Pulmonary artery endothelial cell (primary cell): ENCODE measurements around the gene TRPC4AP. TPM values are rescaled to one million over a fixed set of nuclear protein-coding genes. Genes with fewer than 3 reads are reported as not detected.

Experiments used
- DNase-seq: peaks from one replicate; pipeline ENCODE4 v3.0.0-alpha.2; 2011; ENCODE audit warnings: low read depth, low spot score
- total RNA-seq: library from RNA; depleted of rRNA; stranded (reverse); fragments of >200 nt; gene quantifications from 2 replicates; pipeline ENCODE4 v1.2.3, GENCODE V29; 2014

The TRPC4AP gene
- total RNA-seq, 1 donor from 2014 or later: 85.0 TPM

DNA sequence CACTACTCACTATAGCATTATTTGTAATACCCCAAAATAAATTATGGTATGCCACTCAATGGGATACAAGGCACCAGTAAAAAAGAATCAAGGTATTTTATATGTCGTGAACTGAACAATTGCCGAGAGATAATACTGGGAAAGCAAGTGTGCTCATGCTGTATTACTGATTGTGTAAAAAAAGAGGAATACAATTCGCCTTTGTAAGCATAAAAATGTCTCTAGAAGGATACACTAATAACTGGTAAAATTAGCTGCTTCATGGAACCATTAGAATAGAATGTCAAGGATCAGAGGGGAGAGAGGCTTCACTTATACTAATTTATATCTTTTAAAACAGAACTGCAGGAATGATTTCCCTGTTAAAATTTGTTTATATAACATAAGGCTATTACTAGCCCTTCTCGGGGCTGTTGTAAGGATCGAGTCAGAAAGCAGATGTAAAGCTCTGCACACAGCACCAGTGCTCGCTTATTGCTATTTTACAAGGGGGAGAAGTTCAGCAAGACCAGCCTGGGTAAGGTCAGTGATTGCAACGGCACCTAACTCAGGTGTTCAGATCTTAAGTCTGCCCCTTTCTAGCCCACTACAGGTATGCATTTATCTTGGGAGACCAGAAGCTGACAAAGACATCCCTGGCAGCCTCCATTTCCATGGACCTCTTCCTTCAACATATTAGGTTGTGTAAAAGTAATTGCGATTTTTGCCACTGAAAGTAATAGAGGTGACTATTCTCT lies 75.3 kb downstream of the TRPC4AP start:
- DNase-seq: no peak

DNA sequence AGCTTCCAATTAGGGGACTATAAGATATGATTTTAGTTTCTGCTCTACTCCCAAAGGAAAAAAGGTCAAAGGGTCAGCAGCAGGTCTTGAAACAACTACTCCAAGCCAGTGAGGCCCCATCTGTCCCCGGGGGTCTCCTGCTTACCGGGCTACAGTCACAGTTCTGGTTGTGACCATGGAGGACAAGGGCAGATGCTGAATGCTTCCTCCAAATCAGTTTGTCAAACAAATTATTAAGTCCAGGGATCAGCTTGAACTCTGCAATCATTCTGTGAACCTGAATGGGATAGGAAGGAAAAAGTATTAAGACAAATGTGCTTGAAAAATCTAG lies 76.8 kb downstream of the TRPC4AP start:
- no peak for DNase-seq

DNA sequence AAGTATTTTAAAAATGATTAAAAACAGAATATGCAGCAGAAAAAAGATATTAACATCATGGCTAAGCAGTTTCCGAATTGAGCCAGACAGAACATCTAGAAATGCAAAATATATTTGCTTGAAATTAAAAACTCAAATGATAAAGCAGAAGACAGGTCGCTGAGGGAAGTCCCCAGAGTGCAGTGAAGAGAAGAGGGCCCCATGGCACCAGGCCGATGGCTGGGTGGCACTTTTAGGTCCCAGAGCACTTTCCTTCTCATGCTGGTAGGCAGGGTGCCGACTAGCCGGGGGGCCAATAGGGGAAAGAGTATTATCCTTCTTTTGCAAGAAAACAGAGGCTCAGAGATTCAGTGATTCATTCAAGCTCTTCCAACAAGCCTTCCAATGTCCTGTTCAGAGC lies 78.1 kb downstream of the TRPC4AP start:
- DNase-seq: no peak

DNA sequence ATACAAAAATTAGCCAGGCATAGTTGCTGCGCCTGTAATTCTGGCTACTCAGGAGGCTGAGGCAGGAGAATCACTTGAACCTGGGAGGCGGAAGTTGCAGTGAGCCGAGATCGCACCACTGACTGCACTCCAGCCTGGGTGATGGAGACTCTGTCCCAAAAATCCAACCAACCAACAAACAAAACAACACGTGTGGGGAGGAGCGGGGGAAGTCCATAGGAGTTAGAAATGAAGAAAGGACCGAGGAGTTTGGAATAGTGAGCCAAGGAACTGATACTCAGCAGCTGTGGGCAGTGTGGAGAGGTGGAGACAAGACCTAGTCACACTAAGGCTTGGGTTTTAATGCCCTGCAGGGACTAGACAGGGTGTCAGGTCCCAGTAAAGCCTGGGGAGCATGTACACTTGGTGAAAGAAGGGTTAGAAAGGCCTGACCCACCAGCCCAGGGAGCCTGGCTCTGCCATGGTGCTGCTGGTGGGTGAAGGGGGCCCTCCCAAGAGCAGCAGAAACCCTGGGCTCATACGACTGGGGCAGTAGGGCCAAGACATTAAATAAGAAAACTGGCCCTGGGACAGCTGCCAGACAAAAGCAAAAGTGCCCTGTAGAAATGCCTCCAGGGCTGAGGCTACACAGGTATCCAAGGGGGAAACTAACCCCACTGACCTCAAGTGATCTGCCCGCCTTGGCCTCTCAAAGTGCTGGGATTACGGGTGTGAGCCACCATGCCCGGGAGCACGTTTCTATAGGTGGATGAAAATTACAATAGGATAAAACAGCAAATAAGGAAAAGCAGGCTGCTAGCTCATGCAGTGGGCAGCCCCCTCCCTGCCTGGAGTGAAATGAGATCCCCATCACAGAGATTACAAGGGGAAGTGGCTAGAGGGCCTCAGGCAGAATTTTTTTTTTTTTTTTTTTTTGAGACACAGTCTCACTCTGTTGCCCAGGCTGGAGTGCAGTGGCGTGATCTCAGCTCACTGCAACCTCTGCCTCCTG lies 78.9 kb downstream of the TRPC4AP start:
- no peak for DNase-seq

DNA sequence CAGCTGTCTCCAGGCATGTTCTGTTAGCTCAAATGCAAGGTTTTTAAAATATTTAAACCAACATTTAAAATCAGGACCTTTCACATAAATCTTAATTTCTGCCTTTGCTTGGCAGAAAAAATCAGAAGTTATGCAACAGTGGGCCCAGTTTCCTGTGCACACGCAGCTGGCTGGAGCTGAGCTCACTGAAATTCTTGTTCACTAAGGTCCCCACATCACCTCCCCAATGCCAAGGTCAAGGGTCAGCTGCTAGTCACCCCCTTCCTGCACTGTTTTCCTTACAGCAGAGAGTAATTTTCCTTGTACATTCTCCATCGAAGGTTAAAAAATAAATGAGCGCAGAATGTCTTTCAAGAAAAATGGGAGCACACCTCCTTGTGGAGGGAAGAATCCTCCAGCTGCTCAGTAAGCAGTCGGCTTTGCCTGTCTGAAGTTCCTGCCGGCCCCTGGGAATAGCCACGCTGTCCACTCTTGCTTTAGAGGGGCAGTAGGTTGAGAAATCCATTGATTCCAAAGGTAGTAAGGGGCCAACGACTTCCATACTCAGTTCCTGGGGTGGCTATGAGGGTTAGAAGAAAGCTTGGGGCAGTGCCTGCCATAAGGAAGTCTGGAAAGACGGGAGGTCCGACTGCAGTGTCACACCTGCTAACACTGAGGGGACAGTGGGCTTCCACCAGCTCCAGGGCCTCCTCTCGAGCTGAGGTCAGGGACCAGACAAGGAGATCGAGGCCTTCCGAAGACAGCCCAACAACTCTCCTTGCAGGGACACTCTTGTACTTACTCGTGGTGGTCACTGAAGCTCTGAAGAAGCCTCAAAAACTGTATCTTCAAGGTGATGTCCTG lies 80.2 kb downstream of the TRPC4AP start:
- DNase-seq: no peak

DNA sequence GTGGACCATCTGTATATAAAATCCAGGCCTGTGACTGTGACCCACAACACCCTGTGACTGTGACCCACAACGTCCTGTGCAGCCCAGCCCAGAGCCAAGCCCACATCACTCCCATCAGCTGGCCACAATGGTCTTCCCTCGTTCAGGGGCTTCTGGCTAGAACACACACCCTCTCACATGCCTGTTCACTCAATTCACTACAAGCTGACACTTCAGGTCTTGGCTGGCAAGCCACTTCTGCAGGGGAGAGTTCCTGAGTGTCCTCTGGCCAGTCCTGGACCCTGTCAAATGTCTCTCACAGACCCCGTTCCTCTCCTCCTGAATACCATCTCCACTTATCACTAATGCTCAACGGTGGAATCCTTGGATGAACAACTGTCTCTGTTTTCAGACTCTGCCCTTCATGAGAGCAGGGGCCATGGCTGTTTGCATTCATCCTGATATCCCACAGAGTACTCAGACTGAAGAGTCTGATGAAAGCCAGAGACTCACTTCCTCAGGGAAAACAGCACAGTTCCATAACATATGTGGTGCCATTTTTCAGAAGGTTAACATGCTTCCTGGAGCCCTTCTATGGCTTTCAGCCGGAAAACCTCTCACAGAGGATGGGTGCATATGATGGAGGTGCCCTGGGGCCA lies 80.9 kb downstream of the TRPC4AP start:
- no peak for DNase-seq

DNA sequence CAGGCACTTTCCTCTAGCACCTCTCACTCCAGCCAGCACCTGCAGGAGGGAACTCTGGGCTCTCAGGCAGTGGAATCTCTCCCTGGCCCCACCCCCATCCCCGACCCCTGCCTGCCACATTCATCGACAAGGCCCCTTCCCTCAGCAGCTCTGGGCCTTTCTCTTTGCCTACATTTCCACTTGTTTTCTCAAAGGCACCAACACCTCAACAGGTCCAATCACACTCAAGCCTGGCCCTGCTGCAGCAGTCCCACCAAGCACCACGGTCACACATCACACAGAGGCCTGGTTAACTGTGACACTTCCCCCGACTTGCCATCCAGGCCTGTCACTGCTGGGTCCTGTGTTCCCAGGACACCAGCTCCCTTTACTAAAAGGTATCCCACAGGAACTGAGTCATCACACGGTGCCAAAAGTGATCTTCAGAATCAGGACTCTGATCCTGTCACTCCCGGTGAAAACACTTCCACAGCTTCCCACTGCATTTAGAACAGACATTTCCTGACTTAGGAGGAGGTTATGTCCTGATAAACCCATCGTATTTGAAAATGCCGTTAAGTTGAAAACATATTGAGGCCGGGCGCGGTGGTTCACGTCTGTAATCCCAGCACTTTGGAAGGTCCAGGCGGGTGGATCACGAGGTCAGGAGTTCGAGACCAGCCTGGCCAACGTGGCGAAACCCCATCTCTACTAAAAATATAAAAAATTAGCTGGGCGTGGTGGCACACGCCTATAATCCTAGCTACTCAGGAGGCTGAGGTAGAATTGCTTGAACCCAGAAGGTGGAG lies 82.0 kb downstream of the TRPC4AP start:
- DNase-seq: no peak

DNA sequence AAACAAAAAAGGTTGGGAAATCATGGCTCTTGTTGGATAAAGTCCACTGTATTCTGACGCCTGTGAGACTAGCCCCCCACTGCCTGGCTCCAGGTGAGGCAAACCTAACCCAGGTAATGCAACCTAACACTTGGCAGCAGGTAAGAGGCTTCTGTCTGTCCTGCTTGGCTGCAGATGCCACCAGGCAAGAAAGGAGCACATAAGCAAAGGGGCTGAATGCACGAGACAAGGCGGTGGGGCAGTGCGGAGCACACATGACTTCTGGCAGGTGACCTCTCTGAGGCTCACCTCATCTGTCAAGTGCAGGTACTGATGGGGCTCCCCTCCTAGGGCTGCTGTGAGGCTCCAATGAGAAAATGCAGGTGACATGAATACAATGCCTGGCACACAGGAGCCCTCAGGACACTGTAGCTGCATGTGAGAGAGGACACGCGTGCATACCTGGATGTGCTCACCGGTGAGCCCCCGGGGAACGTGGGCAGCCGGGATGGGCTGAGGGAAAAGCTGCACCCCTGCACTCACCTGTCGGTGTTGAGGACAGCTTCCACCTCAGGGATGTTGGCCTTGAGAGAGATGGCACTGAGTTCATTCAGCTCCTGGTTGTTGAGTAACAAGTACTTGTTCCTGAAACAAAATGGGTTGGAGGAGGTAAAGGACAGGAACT lies 82.8 kb downstream of the TRPC4AP start:
- no peak for DNase-seq

DNA sequence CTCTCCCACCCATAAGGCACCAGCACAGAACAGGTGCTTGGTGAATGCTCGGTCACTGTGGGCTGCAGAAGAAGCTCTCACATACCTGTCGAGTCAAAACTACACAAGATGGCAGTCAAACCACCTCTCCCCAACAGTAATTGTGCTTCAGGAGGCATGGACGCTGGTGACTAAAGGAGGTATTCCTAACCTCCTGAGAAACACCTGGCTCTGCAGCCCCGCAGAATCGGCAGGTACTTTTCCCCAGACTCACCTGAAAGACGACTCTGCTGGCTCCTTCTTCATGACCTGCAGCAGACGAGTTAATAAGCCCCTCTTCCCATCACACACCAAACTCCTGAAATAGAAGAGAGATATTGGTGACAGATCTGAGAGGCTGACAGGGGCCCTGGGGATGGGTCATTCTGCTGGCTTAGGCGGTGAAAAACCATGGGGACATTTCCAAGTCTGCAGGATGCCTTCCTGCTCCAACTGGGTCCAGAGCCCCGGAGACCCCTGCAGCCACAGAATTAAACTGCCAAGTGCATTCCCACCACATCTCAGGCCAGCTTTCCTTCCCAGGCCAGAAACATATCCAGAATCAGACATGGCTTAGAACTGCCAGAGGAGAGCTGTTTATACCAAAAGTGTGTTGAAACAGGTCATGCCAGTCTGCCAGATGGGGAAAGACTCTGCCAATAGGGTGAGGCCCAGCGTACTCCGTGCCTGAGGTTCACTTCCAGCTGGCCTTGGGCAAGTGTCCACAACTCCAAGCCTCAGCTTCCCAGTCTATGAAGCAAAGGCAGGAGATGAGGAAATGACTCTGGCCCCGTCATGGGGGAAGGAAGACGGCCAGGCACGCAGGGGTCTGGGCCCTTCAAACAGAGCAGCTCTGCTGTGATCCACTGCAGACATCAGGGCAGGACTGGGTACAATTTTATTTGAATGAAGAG lies 83.9 kb downstream of the TRPC4AP start:
- no peak for DNase-seq

DNA sequence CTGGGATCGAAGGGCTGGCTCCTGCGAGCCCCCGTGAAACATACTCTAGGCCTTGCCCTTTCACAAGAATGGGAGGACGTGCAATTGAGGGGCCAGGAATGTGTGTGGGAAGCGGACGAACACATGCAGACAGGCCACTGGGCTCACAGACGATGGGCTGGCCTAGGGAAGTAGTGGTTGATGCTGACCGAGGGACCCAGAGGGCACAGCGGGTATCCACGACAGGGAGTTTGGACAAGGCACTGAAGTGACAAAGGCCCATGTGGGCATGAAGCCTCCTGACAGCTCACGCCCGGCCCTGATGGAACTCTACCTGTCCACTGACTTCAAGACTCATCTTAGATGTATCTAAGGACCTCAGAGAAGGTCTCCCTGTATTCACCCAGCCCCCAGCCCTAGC lies 84.7 kb downstream of the TRPC4AP start:
- DNase-seq: no peak

DNA sequence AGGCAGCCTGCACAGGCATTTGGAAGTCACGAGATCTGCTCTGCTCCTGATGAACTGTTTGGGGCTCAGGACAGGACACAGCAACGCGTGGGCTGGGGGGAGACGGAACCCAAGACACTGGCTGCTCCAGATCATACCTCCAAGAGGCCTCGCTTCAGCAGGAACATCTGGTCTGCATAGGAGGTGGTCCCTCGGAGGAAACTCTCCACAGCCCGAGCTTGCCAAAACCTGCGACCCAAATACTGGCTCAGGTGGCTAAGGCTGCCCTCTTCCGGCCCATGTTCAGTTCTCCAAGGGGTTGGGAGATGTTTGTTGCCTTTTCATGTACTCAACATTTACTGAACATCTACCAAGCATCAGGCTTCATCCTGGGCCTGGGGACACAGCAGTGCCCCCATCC lies 85.2 kb downstream of the TRPC4AP start:
- DNase-seq: no peak

DNA sequence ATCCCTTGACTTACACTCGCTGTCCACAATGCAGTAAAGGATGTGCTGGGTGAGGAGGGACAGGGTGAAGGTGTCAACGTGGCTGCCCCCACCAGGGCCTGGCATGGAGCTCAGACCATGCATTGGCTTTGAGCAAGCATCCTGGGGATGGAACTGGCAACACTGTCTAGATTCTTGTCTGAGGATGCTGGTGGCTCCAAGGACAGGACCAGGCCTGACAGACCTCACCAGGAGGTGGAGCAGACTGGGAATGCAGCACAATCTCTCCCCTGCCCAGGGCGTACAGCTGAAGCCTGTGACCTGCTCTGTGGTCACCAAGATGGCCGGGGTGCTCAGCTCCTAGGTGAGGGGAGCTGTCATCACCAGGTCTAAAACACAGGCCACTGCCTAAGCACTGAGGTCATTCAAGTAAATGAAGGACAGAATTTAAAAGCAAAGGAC lies 86.1 kb downstream of the TRPC4AP start:
- no peak for DNase-seq

DNA sequence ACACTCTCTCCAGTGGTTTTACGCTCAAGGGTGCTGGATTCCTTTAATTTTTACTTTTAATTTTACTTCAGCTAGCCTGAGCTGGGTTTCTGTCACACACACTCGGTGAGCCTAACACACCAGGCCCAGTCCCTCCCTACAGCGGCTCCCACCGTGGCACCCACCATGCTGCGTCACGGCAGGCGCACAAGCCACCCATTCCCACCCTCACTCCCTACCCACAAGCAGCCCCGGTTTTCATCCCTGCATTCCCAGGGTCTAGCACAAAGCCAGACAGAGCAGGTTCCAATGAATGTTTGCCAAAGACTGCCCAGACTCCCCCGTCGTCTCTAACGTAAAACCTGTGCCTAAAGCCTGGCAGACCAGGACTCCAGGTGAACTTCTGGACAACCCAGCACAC lies 86.6 kb downstream of the TRPC4AP start:
- DNase-seq: no peak

DNA sequence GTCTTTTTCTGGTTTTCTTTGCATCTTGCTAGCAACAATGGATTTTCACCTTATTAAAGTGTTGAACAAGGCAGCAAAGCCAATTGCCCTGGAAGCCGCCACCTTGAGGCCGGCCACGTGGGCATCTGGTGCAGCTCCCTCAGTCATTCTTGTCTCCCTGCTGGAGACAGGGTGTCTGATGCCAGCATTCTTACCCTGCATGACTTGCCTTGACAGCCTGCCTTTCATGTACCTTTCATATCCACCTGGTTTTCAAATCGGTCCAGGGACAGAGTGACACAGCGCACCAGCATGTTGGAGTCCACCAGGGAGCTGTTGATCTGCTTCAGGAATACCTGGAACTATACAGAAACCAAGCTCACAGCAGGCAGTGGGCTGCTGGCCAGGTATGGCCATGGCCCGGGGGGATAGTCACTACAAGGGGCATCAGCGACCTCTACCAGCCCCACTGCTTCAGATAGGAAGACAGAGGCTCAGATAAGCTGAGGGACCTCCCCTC lies 87.1 kb downstream of the TRPC4AP start:
- no peak for DNase-seq

DNA sequence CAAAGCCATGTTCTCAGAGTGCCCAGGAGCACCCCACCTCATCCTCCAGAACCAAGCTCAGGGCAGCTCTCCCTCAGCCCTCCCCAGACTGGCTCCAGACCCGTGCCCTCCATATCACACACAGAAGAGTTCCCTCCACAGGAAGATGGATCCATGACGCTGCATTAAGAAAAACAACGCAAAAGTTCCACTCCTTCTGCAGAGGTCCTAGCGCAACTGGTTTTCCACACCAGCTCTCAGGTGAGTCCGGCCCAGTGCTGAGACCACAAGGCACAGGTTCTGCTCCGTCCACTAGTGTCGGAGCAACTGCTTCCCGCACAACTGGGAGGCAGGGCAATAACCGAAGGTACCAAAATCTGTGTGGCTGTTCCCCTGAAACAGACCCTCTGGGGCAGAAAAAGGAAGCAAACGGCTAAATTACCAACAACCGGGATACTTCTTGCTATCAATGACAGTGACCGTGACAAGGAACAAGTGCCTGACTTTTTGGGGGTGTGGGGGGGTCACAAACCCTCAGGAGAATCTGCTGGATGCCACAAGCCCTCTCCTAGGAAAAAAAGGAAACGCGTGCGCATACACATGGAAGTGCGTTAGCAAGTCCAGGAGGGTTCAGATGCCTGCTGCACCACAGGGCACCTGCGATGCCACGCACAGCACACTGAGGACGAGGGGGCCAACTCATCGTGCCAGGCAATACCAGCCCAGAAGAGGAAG lies 87.7 kb downstream of the TRPC4AP start:
- no peak for DNase-seq

DNA sequence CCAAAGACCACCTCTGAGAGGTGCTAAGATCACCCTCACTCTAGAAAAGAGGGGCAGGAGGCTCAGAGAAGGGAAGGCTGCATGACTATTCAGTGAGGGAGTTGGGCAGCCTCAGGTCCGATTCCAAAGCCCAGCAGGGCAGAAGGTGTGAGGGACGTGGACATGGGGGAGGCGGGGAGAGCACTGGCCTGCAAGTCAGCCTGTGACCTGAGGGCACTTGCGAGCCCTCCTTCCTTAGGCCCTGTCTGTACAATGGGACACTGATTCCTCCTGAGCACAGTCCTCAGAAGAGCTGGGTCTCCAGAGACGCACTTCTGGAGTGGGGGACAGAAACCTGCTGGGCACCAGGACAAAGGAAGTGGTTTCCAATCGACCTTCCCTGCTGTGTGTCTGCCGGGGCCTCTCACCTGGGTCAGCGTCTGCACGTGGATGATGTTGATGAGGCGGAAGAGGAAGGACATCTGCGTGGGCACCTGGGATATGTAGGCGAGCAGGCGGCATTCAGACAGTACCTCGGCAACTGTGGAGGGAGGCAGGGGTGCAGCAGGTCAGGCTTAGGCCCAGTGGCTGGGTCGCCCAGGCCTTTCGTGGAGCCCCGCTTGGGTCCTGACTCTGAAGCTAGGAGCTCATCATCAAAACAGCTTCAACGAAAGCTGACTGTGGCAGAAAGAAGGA lies 88.4 kb downstream of the TRPC4AP start:
- DNase-seq: no peak
